K562 (cell line): ENCODE results near the gene SLC4A9.

Source experiments
- BCLAF1 ChIP-seq, 2 experiments: fragments of 450-650 bp in 1 of 2; IDR thresholded peaks; 2 replicates each; pipeline ENCODE4 v1.6.1; 2011 to 2017; ENCODE audit warnings: low read depth in 2 of 2, antibody characterized with exemption in 1 of 2, borderline replicate concordance in 1 of 2, low read length in 1 of 2, mild to moderate bottlenecking in 1 of 2, mixed read lengths in 1 of 2; ENCODE audit not compliant: control insufficient read depth in 1 of 2
- EZH2 ChIP-seq: IDR thresholded peaks from 2 replicates; pipeline ENCODE4 v1.6.1; 2012; ENCODE audit warnings: low read depth, mild to moderate bottlenecking, inconsistent platforms, low read length, borderline replicate concordance
- FOXJ3 ChIP-seq: sonication (generic); formaldehyde crosslinking; IDR thresholded peaks from 2 replicates; pipeline ENCODE4 v1.4.0; 2020; ENCODE audit warnings: mild to moderate bottlenecking, missing genetic modification reagents
- NFYB ChIP-seq: IDR thresholded peaks from 2 replicates; pipeline ENCODE4 v1.6.1; 2011; ENCODE audit warnings: mild to moderate bottlenecking, moderate library complexity; ENCODE audit not compliant: insufficient read length; ENCODE audit errors: extremely low read depth
- PHF8 ChIP-seq: fragments of 200-600 bp; sonication (generic); IDR thresholded peaks from 2 replicates; pipeline ENCODE4 v1.6.1; 2012; ENCODE audit warnings: mixed run types, mild to moderate bottlenecking, inconsistent platforms, low read length, moderate library complexity, borderline replicate concordance
- ZNF274 ChIP-seq: IDR thresholded peaks from 2 replicates; pipeline ENCODE4 v1.6.1; 2011; ENCODE audit warnings: low read depth, mild to moderate bottlenecking, low read length, moderate library complexity, borderline replicate concordance
- TF ChIP-seq, protein P1 (sequence below), 3 experiments: IDR thresholded peaks in 2 of 3; conservative IDR thresholded peaks in 1 of 3; 2 replicates each; pipeline ENCODE4 v1.5.1; 2011 to 2012; ENCODE audit warnings: low read length in 3 of 3, mild to moderate bottlenecking in 3 of 3, control low read depth in 2 of 3, improper control_type of control experiment in 1 of 3, inconsistent platforms in 1 of 3, low read depth in 1 of 3, mixed read lengths in 1 of 3, moderate library complexity in 1 of 3; ENCODE audit not compliant: insufficient read depth in 2 of 3
- TF ChIP-seq, protein P2 (sequence below), 2 experiments: fragments of 450-650 bp; IDR thresholded peaks; 2 replicates each; pipeline ENCODE4 v1.6.1; 2016

- TF ChIP-seq FOXJ3 (CRISPR knock-in tag) (no peak), NFYB (no peak), ZNF274 (no peak), PHF8 (no peak), BCLAF1 (IDR thresholded peaks at IDR 0.05; ENCODE audit: borderline replicate concordance in 1 of 2, control insufficient read depth in 1 of 2, low read depth in 2 of 2, low read length in 1 of 2) (no peak), EZH2 (no peak)
- TF ChIP-seq, protein P1, sequence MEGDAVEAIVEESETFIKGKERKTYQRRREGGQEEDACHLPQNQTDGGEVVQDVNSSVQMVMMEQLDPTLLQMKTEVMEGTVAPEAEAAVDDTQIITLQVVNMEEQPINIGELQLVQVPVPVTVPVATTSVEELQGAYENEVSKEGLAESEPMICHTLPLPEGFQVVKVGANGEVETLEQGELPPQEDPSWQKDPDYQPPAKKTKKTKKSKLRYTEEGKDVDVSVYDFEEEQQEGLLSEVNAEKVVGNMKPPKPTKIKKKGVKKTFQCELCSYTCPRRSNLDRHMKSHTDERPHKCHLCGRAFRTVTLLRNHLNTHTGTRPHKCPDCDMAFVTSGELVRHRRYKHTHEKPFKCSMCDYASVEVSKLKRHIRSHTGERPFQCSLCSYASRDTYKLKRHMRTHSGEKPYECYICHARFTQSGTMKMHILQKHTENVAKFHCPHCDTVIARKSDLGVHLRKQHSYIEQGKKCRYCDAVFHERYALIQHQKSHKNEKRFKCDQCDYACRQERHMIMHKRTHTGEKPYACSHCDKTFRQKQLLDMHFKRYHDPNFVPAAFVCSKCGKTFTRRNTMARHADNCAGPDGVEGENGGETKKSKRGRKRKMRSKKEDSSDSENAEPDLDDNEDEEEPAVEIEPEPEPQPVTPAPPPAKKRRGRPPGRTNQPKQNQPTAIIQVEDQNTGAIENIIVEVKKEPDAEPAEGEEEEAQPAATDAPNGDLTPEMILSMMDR (IDR thresholded peaks at IDR 0.05 in 2 of 3, conservative IDR thresholded peaks at IDR 0.05 in 1 of 3; ENCODE audit: insufficient read depth in 2 of 3, low read depth in 1 of 3, low read length in 3 of 3): no peak
- TF ChIP-seq, protein P2, sequence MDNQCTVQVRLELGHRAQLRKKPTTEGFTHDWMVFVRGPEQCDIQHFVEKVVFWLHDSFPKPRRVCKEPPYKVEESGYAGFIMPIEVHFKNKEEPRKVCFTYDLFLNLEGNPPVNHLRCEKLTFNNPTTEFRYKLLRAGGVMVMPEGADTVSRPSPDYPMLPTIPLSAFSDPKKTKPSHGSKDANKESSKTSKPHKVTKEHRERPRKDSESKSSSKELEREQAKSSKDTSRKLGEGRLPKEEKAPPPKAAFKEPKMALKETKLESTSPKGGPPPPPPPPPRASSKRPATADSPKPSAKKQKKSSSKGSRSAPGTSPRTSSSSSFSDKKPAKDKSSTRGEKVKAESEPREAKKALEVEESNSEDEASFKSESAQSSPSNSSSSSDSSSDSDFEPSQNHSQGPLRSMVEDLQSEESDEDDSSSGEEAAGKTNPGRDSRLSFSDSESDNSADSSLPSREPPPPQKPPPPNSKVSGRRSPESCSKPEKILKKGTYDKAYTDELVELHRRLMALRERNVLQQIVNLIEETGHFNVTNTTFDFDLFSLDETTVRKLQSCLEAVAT (IDR thresholded peaks at IDR 0.05): no peak
These were observed 4.4 kb upstream of the SLC4A9 start for GRCh38 chr5:140355546-140355945.
